ENCODE measurements around the gene ZFYVE16.
A peak's percentile ranks its signal among the peaks of the same experiment; 100 is the strongest.

Gene ZFYVE16

GRCh38 chr5:80409367-80409966 lies 1.6 kb downstream of the ZFYVE16 start:
- peaks cover 4 to 12% of the 10 kb centered on the region in 2 experiments for H3K36me3 ChIP-seq (ENCODE audit: control insufficient read depth in 2 of 2, insufficient read depth in 1 of 2, low read length in 2 of 2)
- ChIA-PET CTCF (interaction anchor here (0.7 kb wide), 1 partner anchor 1035 kb away, joined by 3 read pairs; no protein-coding TSS in a partner anchor), POLR2A (interaction anchor here (3.1 kb wide), 1 partner anchor 245 kb away, joined by 14 read pairs; the partner anchor contains the start of genes DHFR and MSH3)
- H3K9me3 ChIP-seq (ENCODE audit: control insufficient read depth, insufficient read depth, low read depth, low read length): no peaks in the 10 kb centered on the region
- H3K4me3 ChIP-seq (ENCODE audit: low read depth, low read length): peak overlapping the region; percentile 97
- no peak overlapping the region for H3K27ac ChIP-seq (ENCODE audit: extremely low read depth, low read depth, low read length)
- H3K4me1 ChIP-seq (ENCODE audit: control insufficient read depth, insufficient read depth, low read length): peaks cover 4% of the 10 kb centered on the region; the same call in 1 of the 2 replicates
- TF ChIP-seq ZNF664 (tag by site-specific recombination; IDR thresholded peaks at IDR 0.05) (0 out of 2 replicates have a peak, but pooled peaks have one; percentile 55), ZNF600 (tag by site-specific recombination; IDR thresholded peaks at IDR 0.05) (0 out of 2 replicates have a peak, but pooled peaks have one; percentile 28), ZNF335 (tag by site-specific recombination; conservative IDR thresholded peaks at IDR 0.05) (peak; percentile 92), ZNF747 (tag by site-specific recombination; IDR thresholded peaks at IDR 0.05) (no peak), ZNF596 (tag by site-specific recombination; IDR thresholded peaks at IDR 0.05) (no peak), PRDM1 (tag by site-specific recombination; IDR thresholded peaks at IDR 0.05) (peak; percentile 76)

- POLR2A ChIA-PET: interaction anchor here (0.5 to 0.7 kb wide), 2 partner anchors 16 to 1981 kb away, joined by 3 to 8 read pairs; no protein-coding TSS in a partner anchor
- no peak for TF ChIP-seq WT1 (tag by site-specific recombination; IDR thresholded peaks at IDR 0.05)
- no peak for TF ChIP-seq ZSCAN23 (tag by site-specific recombination; IDR thresholded peaks at IDR 0.05)
- TF ChIP-seq, protein P1, sequence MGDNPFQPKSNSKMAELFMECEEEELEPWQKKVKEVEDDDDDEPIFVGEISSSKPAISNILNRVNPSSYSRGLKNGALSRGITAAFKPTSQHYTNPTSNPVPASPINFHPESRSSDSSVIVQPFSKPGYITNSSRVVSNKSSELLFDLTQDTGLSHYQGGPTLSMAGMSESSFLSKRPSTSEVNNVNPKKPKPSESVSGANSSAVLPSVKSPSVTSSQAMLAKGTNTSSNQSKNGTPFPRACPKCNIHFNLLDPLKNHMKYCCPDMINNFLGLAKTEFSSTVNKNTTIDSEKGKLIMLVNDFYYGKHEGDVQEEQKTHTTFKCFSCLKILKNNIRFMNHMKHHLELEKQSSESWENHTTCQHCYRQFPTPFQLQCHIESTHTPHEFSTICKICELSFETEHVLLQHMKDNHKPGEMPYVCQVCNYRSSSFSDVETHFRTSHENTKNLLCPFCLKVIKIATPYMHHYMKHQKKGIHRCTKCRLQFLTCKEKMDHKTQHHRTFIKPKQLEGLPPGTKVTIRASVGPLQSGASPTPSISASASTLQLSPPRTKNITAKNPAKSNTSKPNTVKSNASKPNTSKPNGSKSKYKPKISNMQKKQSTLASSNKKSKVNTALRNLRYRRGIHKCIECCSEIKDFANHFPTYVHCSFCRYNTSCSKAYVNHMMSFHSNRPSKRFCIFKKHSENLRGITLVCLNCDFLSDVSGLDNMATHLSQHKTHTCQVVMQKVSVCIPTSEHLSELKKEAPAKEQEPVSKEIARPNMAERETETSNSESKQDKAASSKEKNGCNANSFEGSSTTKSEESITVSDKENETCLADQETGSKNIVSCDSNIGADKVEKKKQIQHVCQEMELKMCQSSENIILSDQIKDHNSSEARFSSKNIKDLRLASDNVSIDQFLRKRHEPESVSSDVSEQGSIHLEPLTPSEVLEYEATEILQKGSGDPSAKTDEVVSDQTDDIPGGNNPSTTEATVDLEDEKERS (tag by site-specific recombination; IDR thresholded peaks at IDR 0.05): no peak
- TF ChIP-seq ZNF155 (tag by site-specific recombination; IDR thresholded peaks at IDR 0.05): no peak
- no peak for TF ChIP-seq ZNF658 (tag by site-specific recombination; IDR thresholded peaks at IDR 0.05)
- TF ChIP-seq ZNF426 (tag by site-specific recombination; IDR thresholded peaks at IDR 0.05): no peak
- TF ChIP-seq ZFP37 (tag by site-specific recombination; IDR thresholded peaks at IDR 0.05): 0 out of 2 replicates have a peak, but pooled peaks have one; percentile 20
- TF ChIP-seq ZNF777 (tag by site-specific recombination; IDR thresholded peaks at IDR 0.05; ENCODE audit: borderline replicate concordance): no peak
- TF ChIP-seq ZNF585B (tag by site-specific recombination; IDR thresholded peaks at IDR 0.05): no peak
- TF ChIP-seq, protein P2, sequence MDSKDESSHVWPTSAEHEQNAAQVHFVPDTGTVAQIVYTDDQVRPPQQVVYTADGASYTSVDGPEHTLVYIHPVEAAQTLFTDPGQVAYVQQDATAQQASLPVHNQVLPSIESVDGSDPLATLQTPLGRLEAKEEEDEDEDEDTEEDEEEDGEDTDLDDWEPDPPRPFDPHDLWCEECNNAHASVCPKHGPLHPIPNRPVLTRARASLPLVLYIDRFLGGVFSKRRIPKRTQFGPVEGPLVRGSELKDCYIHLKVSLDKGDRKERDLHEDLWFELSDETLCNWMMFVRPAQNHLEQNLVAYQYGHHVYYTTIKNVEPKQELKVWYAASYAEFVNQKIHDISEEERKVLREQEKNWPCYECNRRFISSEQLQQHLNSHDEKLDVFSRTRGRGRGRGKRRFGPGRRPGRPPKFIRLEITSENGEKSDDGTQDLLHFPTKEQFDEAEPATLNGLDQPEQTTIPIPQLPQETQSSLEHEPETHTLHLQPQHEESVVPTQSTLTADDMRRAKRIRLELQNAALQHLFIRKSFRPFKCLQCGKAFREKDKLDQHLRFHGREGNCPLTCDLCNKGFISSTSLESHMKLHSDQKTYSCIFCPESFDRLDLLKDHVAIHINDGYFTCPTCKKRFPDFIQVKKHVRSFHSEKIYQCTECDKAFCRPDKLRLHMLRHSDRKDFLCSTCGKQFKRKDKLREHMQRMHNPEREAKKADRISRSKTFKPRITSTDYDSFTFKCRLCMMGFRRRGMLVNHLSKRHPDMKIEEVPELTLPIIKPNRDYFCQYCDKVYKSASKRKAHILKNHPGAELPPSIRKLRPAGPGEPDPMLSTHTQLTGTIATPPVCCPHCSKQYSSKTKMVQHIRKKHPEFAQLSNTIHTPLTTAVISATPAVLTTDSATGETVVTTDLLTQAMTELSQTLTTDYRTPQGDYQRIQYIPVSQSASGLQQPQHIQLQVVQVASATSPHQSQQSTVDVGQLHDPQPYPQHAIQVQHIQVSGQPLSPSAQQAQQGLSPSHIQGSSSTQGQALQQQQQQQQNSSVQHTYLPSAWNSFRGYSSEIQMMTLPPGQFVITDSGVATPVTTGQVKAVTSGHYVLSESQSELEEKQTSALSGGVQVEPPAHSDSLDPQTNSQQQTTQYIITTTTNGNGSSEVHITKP (tag by site-specific recombination; IDR thresholded peaks at IDR 0.05): 0 out of 2 replicates have a peak, but pooled peaks have one; percentile 26
- TF ChIP-seq ZXDB (tag by site-specific recombination; IDR thresholded peaks at IDR 0.05): 0 out of 2 replicates have a peak, but pooled peaks have one; percentile 15
- TF ChIP-seq ZIC2 (tag by site-specific recombination; IDR thresholded peaks at IDR 0.05): no peak
- TF ChIP-seq ZNF248 (tag by site-specific recombination; IDR thresholded peaks at IDR 0.05): no peak
- no peak for TF ChIP-seq ZNF132 (tag by site-specific recombination; IDR thresholded peaks at IDR 0.05; ENCODE audit: borderline replicate concordance)
- TF ChIP-seq ZNF707 (tag by site-specific recombination; IDR thresholded peaks at IDR 0.05): no peak
- TF ChIP-seq SP7 (tag by site-specific recombination; IDR thresholded peaks at IDR 0.05): no peak
- TF ChIP-seq ZBTB17 (tag by site-specific recombination; IDR thresholded peaks at IDR 0.05): peak; percentile 33; the same call in 1 of the 2 replicates
- TF ChIP-seq ZNF768 (tag by site-specific recombination; IDR thresholded peaks at IDR 0.05): no peak
- TF ChIP-seq ZNF501 (tag by site-specific recombination; IDR thresholded peaks at IDR 0.05): no peak
- TF ChIP-seq KLF16 (tag by site-specific recombination; IDR thresholded peaks at IDR 0.05): no peak
- TF ChIP-seq ZNF175 (tag by site-specific recombination; IDR thresholded peaks at IDR 0.05): no peak
- TF ChIP-seq ZNF157 (tag by site-specific recombination; IDR thresholded peaks at IDR 0.05): no peak
- TF ChIP-seq ZSCAN16 (tag by site-specific recombination; IDR thresholded peaks at IDR 0.05): no peak
- no peak for TF ChIP-seq ZNF350 (tag by site-specific recombination; IDR thresholded peaks at IDR 0.05)
These were observed 3.8 kb downstream of the ZFYVE16 start for GRCh38 chr5:80411589-80412219.

More at GRCh38 chr5:80411589-80412219, 3.8 kb downstream of the ZFYVE16 start:
- Histone ChIP-seq H3K4me1 (ENCODE audit: control insufficient read depth, insufficient read depth, low read length) (peaks cover 4% of the 10 kb centered on the region; the same call in 1 of the 2 replicates), H3K4me3 (ENCODE audit: low read depth, low read length) (no peak overlapping the region), H3K27ac (ENCODE audit: extremely low read depth, low read depth, low read length) (no peak overlapping the region), H3K9me3 (ENCODE audit: control insufficient read depth, insufficient read depth, low read depth, low read length) (no peaks in the 10 kb centered on the region), H3K36me3 (ENCODE audit: control insufficient read depth in 2 of 2, insufficient read depth in 1 of 2, low read length in 2 of 2) (peaks cover 4 to 12% of the 10 kb centered on the region in 2 experiments)
- CTCF ChIA-PET: interaction anchor here (0.7 kb wide), 1 partner anchor 453 kb away, joined by 4 read pairs; no protein-coding TSS in a partner anchor

Data from HEK293 (cell line).